Left ventricle myocardium superior (tissue), 1 donor: ENCODE results near the gene CD200R1L. TPM values are rescaled to one million over a fixed set of nuclear protein-coding genes. Genes with fewer than 3 reads are reported as not detected.

Source experiments
- ATAC-seq: fragments of 200-7000 bp; cut with Tn5 transposase; one replicate; pipeline ENCODE4 v1.9.1; 2020; ENCODE audit warnings: mild to moderate bottlenecking, moderate library complexity
- DNase-seq: peaks from one replicate; pipeline ENCODE4 v3.0.0-alpha.2; 2020
- intact Hi-C: fragments of 100-400 bp; cut with micrococcal nuclease; formaldehyde crosslinking; loops from one replicate; pipeline ENCODE4 v1.11.0; 2022
- total RNA-seq: library from RNA; stranded (reverse); fragmentation: NEBNext Ultra II Directional; extraction: Animal tissue kit (Norgen Biotek cat#: 25700); gene quantifications from one replicate; pipeline ENCODE4 v1.2.1, GENCODE V29; 2021
- donor health status: DM: no; HTN: yes; CAD: no; lungs with severe emphysema.

CD200R1L gene
- total RNA-seq, 1 donor from 2014 or later: not detected

- no peak for DNase-seq
- ATAC-seq: peak; percentile 56
- intact Hi-C loops: no loop called here
These were observed 52.0 kb downstream of the CD200R1L start for GRCh38 chr3:112794622-112795172.

GRCh38 chr3:112793326-112794081, 53.2 kb downstream of the CD200R1L start:
- intact Hi-C loops: no loop called here
- DNase-seq (peak; percentile 41), ATAC-seq (no peak)

- DNase-seq (no peak), ATAC-seq (no peak)
- intact Hi-C loops: no loop called here
These were observed 54.9 kb downstream of the CD200R1L start for GRCh38 chr3:112791736-112792135.

GRCh38 chr3:112789787-112790186, 56.9 kb downstream of the CD200R1L start:
- no peak for DNase-seq
- intact Hi-C loops: no loop called here
- no peak for ATAC-seq

- DNase-seq (no peak), ATAC-seq (no peak)
- intact Hi-C loops: no loop called here
These were observed 59.6 kb downstream of the CD200R1L start for GRCh38 chr3:112786881-112787579.

GRCh38 chr3:112786002-112786590, 60.6 kb downstream of the CD200R1L start:
- intact Hi-C loops: no loop called here
- no peak for DNase-seq
- peak; percentile 37 for ATAC-seq

GRCh38 chr3:112785321-112786001, 61.2 kb downstream of the CD200R1L start:
- ATAC-seq (no peak), DNase-seq (no peak)
- intact Hi-C loops: no loop called here

- DNase-seq: no peak
- intact Hi-C loops: no loop called here
- ATAC-seq: no peak
These were observed 64.2 kb downstream of the CD200R1L start for GRCh38 chr3:112782491-112782890.

GRCh38 chr3:112781599-112781998, 65.1 kb downstream of the CD200R1L start:
- ATAC-seq (no peak), DNase-seq (no peak)
- intact Hi-C loops: no loop called here

GRCh38 chr3:112779558-112780480, 66.8 kb downstream of the CD200R1L start:
- intact Hi-C loops: no loop called here
- ATAC-seq: peak; percentile 58
- no peak for DNase-seq

- ATAC-seq (no peak), DNase-seq (no peak)
- intact Hi-C loops: no loop called here
These were observed 67.7 kb downstream of the CD200R1L start for GRCh38 chr3:112779011-112779410.

GRCh38 chr3:112778353-112778948, 68.2 kb downstream of the CD200R1L start:
- intact Hi-C loops: no loop called here
- ATAC-seq (peak; percentile 21), DNase-seq (no peak)

GRCh38 chr3:112777811-112778210, 68.9 kb downstream of the CD200R1L start:
- no peak for DNase-seq
- intact Hi-C loops: no loop called here
- ATAC-seq: no peak

GRCh38 chr3:112776836-112777235, 69.8 kb downstream of the CD200R1L start:
- intact Hi-C loops: no loop called here
- no peak for DNase-seq
- ATAC-seq: no peak

- DNase-seq: no peak
- intact Hi-C loops: no loop called here
- no peak for ATAC-seq
These were observed 70.7 kb downstream of the CD200R1L start for GRCh38 chr3:112776000-112776399.

GRCh38 chr3:112775011-112775742, 71.5 kb downstream of the CD200R1L start:
- ATAC-seq (peak; percentile 86), DNase-seq (no peak)
- intact Hi-C loops: no loop called here

- no peak for ATAC-seq
- intact Hi-C loops: no loop called here
- no peak for DNase-seq
These were observed 72.3 kb downstream of the CD200R1L start for GRCh38 chr3:112774293-112774926.
